ENCODE measurements around the gene TBC1D4. TPM values are rescaled to one million over a fixed set of nuclear protein-coding genes. Genes with fewer than 3 reads are reported as not detected.
A peak's percentile ranks its signal among the peaks of the same experiment; 100 is the strongest.

Gene TBC1D4
- polyA plus RNA-seq, 1 of the 3 experiments (the other 2 are of a cell fraction): 8.8 TPM

DNA sequence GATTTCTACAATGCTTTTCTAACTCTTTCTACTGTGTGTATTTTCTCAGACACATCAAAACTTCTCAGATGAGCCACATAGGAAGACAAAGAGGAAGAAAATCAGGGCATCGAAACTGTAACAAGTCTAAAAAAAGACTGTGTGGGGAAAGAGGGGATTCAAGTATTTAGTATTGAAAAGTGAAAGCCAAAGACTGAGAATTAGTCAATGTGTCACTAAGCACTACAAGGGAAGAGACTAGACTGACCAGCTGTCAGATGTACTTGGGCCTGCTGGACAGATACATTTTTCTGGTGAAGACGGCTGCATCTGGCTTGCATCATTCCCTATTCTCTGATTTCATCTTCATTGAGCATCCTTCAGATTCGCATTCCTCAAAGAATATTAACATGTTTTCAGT, 30.3 kb upstream of the TBC1D4 start (continued):
- TF ChIP-seq REST (IDR thresholded peaks at IDR 0.05; ENCODE audit: low read depth, low read length): peak; percentile 57; the same call in 1 of the 2 replicates
- no peak for TF ChIP-seq NRF1 (IDR thresholded peaks at IDR 0.05; ENCODE audit: low read depth, low read length)

GRCh38 chr13:75511051-75511625, 29.2 kb upstream of the TBC1D4 start:
- Histone ChIP-seq H3K9me2 (no peaks in the 10 kb centered on the region), H3K4me3 (ENCODE audit: low read depth in 2 of 2, low read length in 1 of 2) (no peak overlapping the region), H3K4me2 (no peak overlapping the region), H3K36me3 (replicated peaks in 1 of 2; ENCODE audit: control insufficient read depth in 1 of 2, insufficient read depth in 2 of 2, low read length in 1 of 2) (no peaks in the 10 kb centered on the region), H2AFZ (ENCODE audit: low read depth) (no peak overlapping the region), H3K27ac (ENCODE audit: low read depth in 2 of 2, low read length in 1 of 2) (no peak overlapping the region), H3K9ac (no peak overlapping the region), H3K4me1 (ENCODE audit: control insufficient read depth in 1 of 2, insufficient read depth in 2 of 2, low read depth in 1 of 2, low read length in 1 of 2) (no peaks in the 10 kb centered on the region; a peak in 1 of 4 replicates), H3K27me3 (ENCODE audit: insufficient read depth) (no peaks in the 10 kb centered on the region), H4K20me1 (ENCODE audit: insufficient read depth) (no peaks in the 10 kb centered on the region), H3K9me3 (no peaks in the 10 kb centered on the region), H3K79me2 (ENCODE audit: insufficient read depth) (no peaks in the 10 kb centered on the region), H3F3A (replicated peaks; ENCODE audit: insufficient read depth) (no peaks in the 10 kb centered on the region)
- POLR2A ChIA-PET: no interaction called here
- CTCF ChIA-PET: no interaction called here
- no peak for DNase-seq
- TF ChIP-seq TAF1 (IDR thresholded peaks at IDR 0.05; ENCODE audit: borderline replicate concordance, low read depth, low read length) (no peak), TEAD4 (IDR thresholded peaks at IDR 0.05; ENCODE audit: borderline replicate concordance, insufficient read depth) (no peak)
- WGBS (ENCODE audit: low lambda C conversion rate): 95% methylated on average over 3 of the region's 3 CpGs

GRCh38 chr13:75508002-75508548, 26.1 kb upstream of the TBC1D4 start:
- no peak for TF ChIP-seq MEF2A (IDR thresholded peaks at IDR 0.05; ENCODE audit: borderline replicate concordance, low read depth)
- no peak for TF ChIP-seq GATA2 (CRISPR knock-in tag; IDR thresholded peaks at IDR 0.05)
- TF ChIP-seq FOXJ3 (CRISPR knock-in tag; IDR thresholded peaks at IDR 0.05): no peak
- TF ChIP-seq RXRA (IDR thresholded peaks at IDR 0.05; ENCODE audit: borderline replicate concordance, low read depth): no peak
- no peak for TF ChIP-seq TEAD4 (IDR thresholded peaks at IDR 0.05; ENCODE audit: borderline replicate concordance, insufficient read depth)
- TF ChIP-seq RFX5 (IDR thresholded peaks at IDR 0.05; ENCODE audit: low read length): no peak
- TF ChIP-seq GABPA (IDR thresholded peaks at IDR 0.05; ENCODE audit: low read depth): no peak
- Histone ChIP-seq H3K36me3 (replicated peaks in 1 of 2; ENCODE audit: control insufficient read depth in 1 of 2, insufficient read depth in 2 of 2, low read length in 1 of 2) (no peaks in the 10 kb centered on the region), H3K9ac (no peak overlapping the region), H3K79me2 (ENCODE audit: insufficient read depth) (no peaks in the 10 kb centered on the region), H3K27ac (ENCODE audit: low read depth in 2 of 2, low read length in 1 of 2) (no peak overlapping the region), H2AFZ (ENCODE audit: low read depth) (no peak overlapping the region), H3K4me2 (no peak overlapping the region), H3K27me3 (ENCODE audit: insufficient read depth) (no peaks in the 10 kb centered on the region), H4K20me1 (ENCODE audit: insufficient read depth) (no peaks in the 10 kb centered on the region), H3K9me2 (no peaks in the 10 kb centered on the region), H3K4me1 (ENCODE audit: control insufficient read depth in 1 of 2, insufficient read depth in 2 of 2, low read depth in 1 of 2, low read length in 1 of 2) (no peaks in the 10 kb centered on the region; a peak in 1 of 4 replicates), H3K4me3 (ENCODE audit: low read depth in 2 of 2, low read length in 1 of 2) (no peak overlapping the region), H3F3A (replicated peaks; ENCODE audit: insufficient read depth) (no peaks in the 10 kb centered on the region), H3K9me3 (no peaks in the 10 kb centered on the region)
- ChIA-PET POLR2A (no interaction called here), CTCF (interaction anchor here (1.5 kb wide), 1 partner anchor 136 kb away, joined by 3 read pairs; no protein-coding TSS in a partner anchor)
- DNase-seq: no peak
- 96% methylated on average over 5 of the region's 6 CpGs for WGBS (ENCODE audit: low lambda C conversion rate)

All from SK-N-SH (cell line).